ENCODE data around the gene RNF121. TPM values are rescaled to one million over a fixed set of nuclear protein-coding genes. Genes with fewer than 3 reads are reported as not detected.

The RNF121 gene
- total and polyA plus RNA-seq, 2 of the 4 experiments (the other 2 are of a cell fraction), result 43.4 to 88.7 TPM

GRCh38 chr11:71933141-71933933 lies 4.5 kb downstream of the RNF121 start:
- peaks cover 6% of the 10 kb centered on the region for H3K4me1 ChIP-seq (ENCODE audit: control insufficient read depth, insufficient read depth, low read length)
- no peak overlapping the region for H3K23ac ChIP-seq (ENCODE audit: low read depth, low read length)
- H4K8ac ChIP-seq (ENCODE audit: low read depth in 2 of 2, low read length in 2 of 2), result no peak overlapping the region
- H3K9me3 ChIP-seq (ENCODE audit: control insufficient read depth, insufficient read depth, low read length), result no peaks in the 10 kb centered on the region
- intact Hi-C loops (cut with micrococcal nuclease), result no loop called here
- H3K14ac ChIP-seq (replicated peaks; ENCODE audit: low read depth, low read length), result no peak overlapping the region
- in situ Hi-C loops (cut with MboI; ENCODE audit: low sequenced_read_pairs), result no loop called here
- H3K36me3 ChIP-seq (ENCODE audit: control insufficient read depth, insufficient read depth, low read length), result no peaks in the 10 kb centered on the region; the same call in 1 of the 2 replicates
- H2AFZ ChIP-seq (replicated peaks; ENCODE audit: low read length, poor library complexity), result no peak overlapping the region
- no peak overlapping the region for H2BK20ac ChIP-seq (ENCODE audit: low read depth, low read length)
- H2BK15ac ChIP-seq (ENCODE audit: low read depth, low read length), result no peak overlapping the region
- no peak overlapping the region for H2AK5ac ChIP-seq (ENCODE audit: low read depth, low read length)
- H3K9ac ChIP-seq (ENCODE audit: low read depth, low read length), result no peak overlapping the region
- ChIA-PET CTCF (no interaction called here), POLR2A (ENCODE audit: unreplicated experiment) (no interaction called here)
- no peak overlapping the region for H3K56ac ChIP-seq (ENCODE audit: extremely low read depth, insufficient read depth, low read length)
- no peak overlapping the region for H3K4me3 ChIP-seq (ENCODE audit: insufficient read depth, low read depth, low read length)
- no peak overlapping the region for H3K4me2 ChIP-seq (ENCODE audit: low read depth, low read length)
- no peaks in the 10 kb centered on the region for H3K27me3 ChIP-seq (ENCODE audit: control insufficient read depth, insufficient read depth, low read length)
- peaks cover 43% of the 10 kb centered on the region; the same call in 1 of the 2 replicates for H4K20me1 ChIP-seq (ENCODE audit: insufficient read depth, low read length)
- no peak overlapping the region for H4K91ac ChIP-seq (ENCODE audit: insufficient read depth, low read depth, low read length)
- 92% methylated on average over 2 of the region's 4 CpGs; no CpG with 5 or more reads in 1 of the 2 experiments for WGBS, 2 experiments (ENCODE audit: extremely low coverage in 2 of 2, insufficient read length in 1 of 2)
- H3K27ac ChIP-seq (ENCODE audit: insufficient read depth, low read length), result no peak overlapping the region
- no TSS peak for BruUV-seq (replicated peaks)
- no peak overlapping the region for H3K18ac ChIP-seq (ENCODE audit: low read depth, low read length)
- DNase-seq, result no peak
- ATAC-seq (ENCODE audit: low read depth), result no peak
- TF ChIP-seq CHD1 (IDR thresholded peaks at IDR 0.05; ENCODE audit: low read depth, low read length) (no peak), MXI1 (IDR thresholded peaks at IDR 0.05; ENCODE audit: borderline replicate concordance, low read depth, low read length) (no peak), FOS (IDR thresholded peaks at IDR 0.05; ENCODE audit: low read depth, low read length) (no peak), MAZ (IDR thresholded peaks at IDR 0.05; ENCODE audit: borderline replicate concordance, low read depth, low read length) (no peak)
- no peak overlapping the region for H2AK9ac ChIP-seq (replicated peaks; ENCODE audit: low read depth, low read length, poor library complexity)
- H3K4ac ChIP-seq (ENCODE audit: low read depth, low read length), result no peak overlapping the region
- dilution Hi-C loops (cut with HindIII; ENCODE audit: low sequenced_read_pairs, unreplicated experiment), result no loop called here
- no peak overlapping the region for H2BK5ac ChIP-seq (ENCODE audit: low read depth, low read length, poor library complexity, severe bottlenecking)
- H3K9me1 ChIP-seq (ENCODE audit: insufficient read depth, low read length), result peaks cover 12% of the 10 kb centered on the region
- H2BK120ac ChIP-seq (ENCODE audit: low read depth, low read length), result no peak overlapping the region
- H4K5ac ChIP-seq (ENCODE audit: low read depth, low read length), result no peak overlapping the region
- H3K79me1 ChIP-seq (ENCODE audit: low read depth in 1 of 2, low read length in 2 of 2), result peaks cover 27 to 71% of the 10 kb centered on the region in 2 experiments
